Stimulated activated naive CD8-positive, alpha-beta T cell treated with anti-CD3 and anti-CD28 coated beads, Interleukin-15, amount 100 ng/mL, for 72 hours (primary cell): ENCODE data around the gene SHROOM4.

Experiments used
- ATAC-seq: fragments of 150-1000 bp; cut with Tn5 transposase; 2 replicates; pipeline ENCODE4 v1.10.0; 2021; ENCODE audit warnings: mild to moderate bottlenecking, moderate library complexity
- DNase-seq, 2 donors: peaks; one replicate each; pipeline ENCODE4 v3.0.0; 2021 to 2022
- H3K27ac Mint-ChIP-seq, 2 donors: one replicate each; pipeline ENCODE4 v1.8.0; 2022; ENCODE audit warnings: mild to moderate bottlenecking in 2 of 2, mixed read lengths in 2 of 2, moderate library complexity in 2 of 2
- H3K27me3 Mint-ChIP-seq: one replicate; pipeline ENCODE4 v1.8.0; 2022; ENCODE audit warnings: mixed read lengths
- H3K4me1 Mint-ChIP-seq: one replicate; pipeline ENCODE4 v1.8.0; 2022; ENCODE audit warnings: mild to moderate bottlenecking, mixed read lengths
- H3K4me3 Mint-ChIP-seq, 2 donors: one replicate each; pipeline ENCODE4 v1.8.0; 2022; ENCODE audit warnings: mild to moderate bottlenecking in 2 of 2, mixed read lengths in 2 of 2, moderate library complexity in 1 of 2
- H3K9me3 Mint-ChIP-seq, 2 donors: one replicate each; pipeline ENCODE4 v1.8.0; 2022; ENCODE audit warnings: mixed read lengths in 2 of 2

The SHROOM4 gene

DNA sequence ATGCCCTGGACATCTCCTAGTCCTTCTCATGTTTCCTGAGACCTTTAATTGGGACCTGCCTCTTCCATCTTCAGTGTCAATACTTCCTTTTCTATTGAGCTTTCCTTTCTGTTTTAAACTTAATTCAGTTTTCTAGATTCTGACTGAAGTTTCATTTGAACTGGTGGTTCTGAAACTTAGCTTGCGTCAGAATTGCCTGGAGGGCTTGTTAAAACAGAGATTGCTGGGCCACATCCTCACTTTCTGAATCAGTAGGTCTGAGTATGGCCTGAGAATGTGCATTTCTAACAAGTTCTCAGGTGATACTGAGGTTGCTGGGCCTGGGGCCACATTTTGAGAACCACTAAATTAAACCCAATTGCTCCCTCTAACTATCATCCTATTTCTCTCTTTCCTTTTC is 191.2 kb downstream of the SHROOM4 start:
- Mint-ChIP-seq H3K9me3 (no peaks in the 10 kb centered on the region), H3K4me3 (no peak overlapping the region), H3K4me1 (no peaks in the 10 kb centered on the region), H3K27ac (no peak overlapping the region), H3K27me3 (no peaks in the 10 kb centered on the region)
- ATAC-seq, result no peak
- no peak for DNase-seq

DNA sequence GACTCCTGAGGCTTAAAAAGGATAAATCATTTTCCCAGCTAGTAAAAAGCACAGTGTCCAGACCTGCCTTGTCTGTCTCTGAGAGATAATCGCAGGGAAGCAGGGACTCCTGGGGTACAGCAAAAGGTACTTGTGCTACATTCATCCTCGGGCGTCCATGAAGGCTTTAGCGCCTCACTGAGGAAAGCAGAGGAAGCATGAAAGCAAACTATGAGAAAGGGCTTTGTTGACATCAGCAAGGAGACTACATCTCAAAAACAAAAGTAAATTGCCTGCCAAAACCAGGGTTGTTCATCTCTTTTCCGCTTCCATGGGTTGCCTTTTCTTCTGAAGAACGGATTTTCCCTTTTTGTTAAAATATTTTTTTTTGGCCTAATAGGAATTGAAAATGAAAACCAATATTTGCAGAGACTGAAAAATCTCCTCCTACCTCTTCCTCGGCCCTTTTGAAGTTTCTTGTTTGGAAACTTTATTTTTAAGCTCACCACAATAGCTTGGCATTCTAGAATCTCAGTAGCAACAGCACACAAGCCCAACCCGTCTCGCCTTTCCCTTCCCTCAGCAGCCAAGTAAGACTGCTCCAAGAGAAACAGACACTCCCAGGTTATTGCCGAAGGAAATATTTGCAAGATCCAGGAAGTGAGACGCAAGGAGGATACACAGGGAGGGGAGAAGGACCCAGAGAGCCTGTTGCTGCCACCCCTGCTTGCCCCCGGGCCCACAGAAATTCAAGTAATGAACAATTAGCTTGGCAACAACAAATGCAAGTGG is 195.0 kb downstream of the SHROOM4 start:
- no peaks in the 10 kb centered on the region for H3K4me1 Mint-ChIP-seq
- no peaks in the 10 kb centered on the region for H3K9me3 Mint-ChIP-seq
- H3K27ac Mint-ChIP-seq, result no peak overlapping the region
- no peak for ATAC-seq
- DNase-seq, result no peak
- H3K4me3 Mint-ChIP-seq, result no peak overlapping the region
- H3K27me3 Mint-ChIP-seq, result no peaks in the 10 kb centered on the region

DNA sequence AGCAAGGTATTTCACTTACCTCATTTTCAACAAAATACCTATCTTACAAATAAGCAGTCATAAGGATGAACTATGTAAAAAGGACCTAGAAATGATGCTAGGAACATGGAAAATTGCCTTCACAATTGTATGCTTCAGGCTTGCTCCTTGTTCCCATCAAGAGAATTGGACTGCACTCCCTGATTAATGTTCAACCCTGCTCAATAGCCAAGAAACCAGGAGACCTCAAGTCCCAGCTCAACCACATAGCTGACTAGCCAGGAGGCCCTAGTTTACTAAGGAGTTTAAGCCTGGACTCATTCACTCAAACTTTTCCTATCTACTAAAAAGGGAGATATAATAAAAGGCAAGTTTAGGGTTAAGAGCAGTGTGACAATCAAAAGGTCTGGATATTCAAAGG is 196.8 kb downstream of the SHROOM4 start:
- no peak for ATAC-seq
- Mint-ChIP-seq H3K27me3 (peaks cover 6% of the 10 kb centered on the region), H3K27ac (no peak overlapping the region), H3K9me3 (no peaks in the 10 kb centered on the region), H3K4me1 (no peaks in the 10 kb centered on the region), H3K4me3 (no peak overlapping the region)
- DNase-seq, result no peak

DNA sequence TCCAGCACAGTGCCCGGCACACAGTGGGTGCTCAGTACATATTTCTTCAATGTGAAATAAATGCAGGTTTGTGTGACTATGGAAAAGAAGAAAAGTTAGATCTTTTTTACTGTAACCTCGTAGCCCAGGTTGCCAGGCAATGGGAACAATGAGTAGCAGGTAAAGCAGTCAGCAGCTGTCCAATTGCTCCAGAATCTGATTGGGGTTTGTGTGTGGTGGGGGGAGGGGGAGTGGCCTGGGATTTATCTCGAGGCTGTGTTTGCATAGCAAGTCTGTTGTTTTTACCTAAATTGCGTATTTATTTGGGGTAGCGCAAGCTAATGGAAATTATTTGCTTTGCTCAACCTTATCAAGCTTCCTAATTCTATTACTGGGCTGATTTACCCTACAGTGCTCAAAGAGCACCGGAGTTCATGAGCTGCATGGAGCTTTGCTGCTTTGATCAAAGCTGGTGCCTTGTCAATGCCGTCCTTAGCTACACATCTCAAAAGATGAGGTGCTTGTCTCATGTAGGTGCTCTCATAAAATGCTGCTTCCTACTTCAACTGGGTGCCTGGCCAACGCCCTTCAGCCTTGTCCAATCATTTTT is 198.3 kb downstream of the SHROOM4 start:
- Mint-ChIP-seq H3K27me3 (peaks cover 6% of the 10 kb centered on the region), H3K9me3 (no peaks in the 10 kb centered on the region), H3K27ac (no peak overlapping the region), H3K4me3 (no peak overlapping the region), H3K4me1 (no peaks in the 10 kb centered on the region)
- no peak for DNase-seq
- no peak for ATAC-seq

DNA sequence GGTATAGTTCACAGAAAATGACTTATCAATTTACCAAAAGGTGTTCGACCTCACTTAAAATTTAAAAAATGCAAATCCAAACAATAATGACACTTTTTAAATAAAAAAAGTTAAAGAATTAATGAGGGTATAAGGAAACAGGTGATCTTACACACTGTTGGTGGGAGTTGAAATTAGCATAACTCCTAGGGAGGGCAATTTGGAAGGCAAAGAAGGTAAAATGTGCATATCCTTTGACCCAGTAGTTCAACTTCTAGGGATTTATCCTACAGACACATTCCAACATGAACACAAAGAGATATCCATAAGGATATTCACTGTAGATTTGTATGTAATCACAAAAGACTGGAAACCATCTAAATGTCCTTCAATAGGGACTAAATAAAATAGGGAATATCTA is 199.5 kb downstream of the SHROOM4 start:
- Mint-ChIP-seq H3K4me3 (no peak overlapping the region), H3K4me1 (no peaks in the 10 kb centered on the region), H3K27me3 (peaks cover 6% of the 10 kb centered on the region), H3K9me3 (no peaks in the 10 kb centered on the region), H3K27ac (no peak overlapping the region)
- ATAC-seq, result no peak
- DNase-seq, result no peak

DNA sequence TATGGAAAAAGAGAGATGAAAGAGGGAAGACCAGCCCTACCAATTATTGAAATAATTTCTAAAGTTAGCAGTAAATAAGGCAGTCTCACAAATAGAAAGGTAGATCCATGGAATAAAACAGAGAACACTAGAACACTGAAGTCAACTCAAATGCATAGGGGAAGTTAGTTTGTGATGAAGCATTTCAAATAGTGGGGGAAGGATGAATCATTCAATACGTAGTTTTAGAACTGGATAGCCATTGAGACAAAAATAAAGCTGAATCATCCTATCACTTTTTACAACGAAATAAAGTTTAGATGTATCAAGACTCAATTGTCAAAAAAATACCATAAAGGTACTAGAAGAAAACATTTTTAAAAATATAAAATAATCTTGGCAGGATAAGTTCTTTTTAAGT is 200.1 kb downstream of the SHROOM4 start:
- DNase-seq, result no peak
- no peaks in the 10 kb centered on the region for H3K9me3 Mint-ChIP-seq
- peaks cover 6% of the 10 kb centered on the region for H3K27me3 Mint-ChIP-seq
- H3K4me1 Mint-ChIP-seq, result no peaks in the 10 kb centered on the region
- no peak overlapping the region for H3K4me3 Mint-ChIP-seq
- no peak for ATAC-seq
- H3K27ac Mint-ChIP-seq, result no peak overlapping the region

DNA sequence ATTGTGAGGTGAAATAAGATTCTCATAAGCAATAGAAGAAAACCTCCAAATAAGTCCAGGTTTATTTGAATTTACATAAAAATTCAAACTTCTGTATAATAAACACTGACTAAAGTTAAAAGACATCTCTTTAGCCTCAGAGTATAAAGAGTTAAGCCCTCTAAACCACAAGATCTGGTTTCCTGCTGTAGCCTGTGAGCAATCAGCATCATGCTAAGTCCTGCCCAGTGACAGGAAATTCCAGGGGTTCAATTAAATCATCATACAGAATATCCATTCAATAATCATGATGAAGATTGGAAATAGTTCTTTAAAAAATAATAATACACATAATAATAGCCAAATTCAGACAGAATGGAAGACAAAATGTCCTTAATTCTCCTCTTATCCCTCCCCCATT is 204.2 kb downstream of the SHROOM4 start:
- Mint-ChIP-seq H3K9me3 (no peaks in the 10 kb centered on the region), H3K27me3 (peaks cover 6% of the 10 kb centered on the region), H3K27ac (no peak overlapping the region), H3K4me3 (no peak overlapping the region), H3K4me1 (no peaks in the 10 kb centered on the region)
- ATAC-seq, result no peak
- DNase-seq, result no peak

DNA sequence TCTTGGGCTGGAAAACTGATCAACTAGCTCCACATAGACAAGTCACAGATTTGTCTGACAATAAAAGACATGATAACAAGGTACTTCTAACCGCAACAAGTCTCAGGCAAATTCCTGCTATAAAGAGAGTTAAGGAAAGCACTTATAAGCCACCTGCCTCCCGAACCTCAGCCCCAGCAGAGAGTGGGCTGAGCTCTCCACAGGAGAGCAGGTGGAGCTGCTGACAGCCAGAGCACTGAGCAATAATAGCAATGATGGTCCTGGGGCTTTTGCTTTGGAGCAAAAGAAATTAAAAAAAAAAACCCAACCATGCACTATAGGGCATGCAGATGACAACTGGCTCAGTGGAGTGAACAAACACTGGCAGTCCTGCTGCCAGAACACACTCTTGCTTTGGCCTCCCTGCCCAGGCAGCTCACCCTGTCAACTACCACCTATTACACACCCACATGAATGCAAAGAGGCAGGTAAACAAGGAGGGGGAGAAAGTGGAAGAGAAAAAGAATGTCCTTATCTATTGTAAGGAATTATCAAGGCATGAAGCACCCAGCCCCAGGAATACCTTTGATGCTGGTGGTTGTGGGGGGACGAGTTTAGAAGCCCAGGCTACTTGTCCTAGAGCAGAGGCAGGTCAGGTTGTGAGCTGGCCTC is 207.6 kb downstream of the SHROOM4 start:
- Mint-ChIP-seq H3K27me3 (no peaks in the 10 kb centered on the region), H3K27ac (no peak overlapping the region)

DNA sequence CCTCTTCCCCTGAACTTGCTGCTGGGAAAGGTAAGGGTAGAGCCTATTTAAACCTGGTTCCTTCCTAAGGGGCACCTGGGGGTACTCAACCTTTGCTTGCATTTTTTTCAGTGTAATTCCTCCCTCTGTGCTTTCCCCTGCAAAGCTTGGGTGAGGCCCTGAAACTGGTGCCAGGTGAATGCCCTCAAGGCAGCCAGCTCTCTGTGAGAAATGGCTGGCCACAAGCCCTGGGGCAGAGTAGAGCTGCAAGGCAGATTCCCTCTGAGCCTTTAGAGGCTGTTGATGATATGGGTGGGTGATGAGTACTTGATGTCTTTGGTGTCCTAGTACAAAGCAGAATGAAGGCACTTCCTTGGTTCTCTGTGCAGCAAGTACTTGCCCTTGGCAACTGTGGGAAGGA is 217.9 kb downstream of the SHROOM4 start:
- no peak overlapping the region for H3K4me3 Mint-ChIP-seq
- no peaks in the 10 kb centered on the region for H3K27me3 Mint-ChIP-seq
- ATAC-seq, result no peak
- no peaks in the 10 kb centered on the region for H3K4me1 Mint-ChIP-seq
- H3K27ac Mint-ChIP-seq, result no peak overlapping the region
- no peak for DNase-seq
- H3K9me3 Mint-ChIP-seq, result no peaks in the 10 kb centered on the region

More for the DNA sequence above, 207.6 kb downstream of the SHROOM4 start:
- Mint-ChIP-seq H3K4me3 (no peak overlapping the region), H3K4me1 (no peaks in the 10 kb centered on the region), H3K9me3 (no peaks in the 10 kb centered on the region)
- ATAC-seq, result no peak
- no peak for DNase-seq

DNA sequence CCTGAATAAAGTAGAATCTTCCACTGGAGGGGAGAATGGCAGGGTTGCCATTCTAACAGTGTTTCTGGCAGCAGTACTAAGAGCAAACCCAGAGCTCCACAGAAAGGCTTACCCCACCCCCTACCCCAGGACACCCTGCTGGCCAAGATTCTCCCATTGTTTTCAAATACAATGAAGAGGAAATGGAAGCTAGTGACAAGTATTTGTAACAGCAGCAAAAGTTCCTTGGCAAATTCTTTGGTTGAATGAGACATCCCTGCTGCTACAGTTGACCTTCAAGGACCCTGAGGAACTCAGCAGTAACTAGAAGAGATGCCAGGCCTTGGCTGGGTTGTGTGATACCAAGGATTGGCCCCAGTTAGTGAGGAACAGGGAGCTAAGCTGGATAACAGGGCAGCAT is 219.2 kb downstream of the SHROOM4 start:
- Mint-ChIP-seq H3K4me3 (no peak overlapping the region), H3K27me3 (no peaks in the 10 kb centered on the region), H3K4me1 (no peaks in the 10 kb centered on the region), H3K27ac (no peak overlapping the region), H3K9me3 (no peaks in the 10 kb centered on the region)
- DNase-seq, result no peak
- no peak for ATAC-seq

DNA sequence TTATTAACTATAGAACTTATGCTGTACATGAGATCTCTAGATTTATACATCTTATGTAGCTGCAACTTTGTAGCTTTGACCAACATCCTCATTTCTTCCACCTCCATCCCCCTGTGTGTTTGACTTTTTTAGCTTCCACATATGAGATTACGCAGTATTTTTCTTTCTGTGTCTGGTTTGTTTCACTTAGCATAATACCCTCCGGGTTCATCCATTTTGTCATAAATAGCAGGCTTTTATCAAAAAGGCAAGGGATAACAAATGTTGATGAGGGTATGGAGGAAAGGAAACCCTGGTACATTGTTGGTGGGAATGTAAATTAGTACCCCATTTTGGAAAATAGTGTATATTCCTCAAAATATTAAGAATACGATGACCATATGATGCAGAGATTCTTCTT is 227.0 kb downstream of the SHROOM4 start:
- Mint-ChIP-seq H3K27me3 (no peaks in the 10 kb centered on the region), H3K27ac (no peak overlapping the region), H3K4me3 (no peak overlapping the region), H3K4me1 (no peaks in the 10 kb centered on the region), H3K9me3 (no peaks in the 10 kb centered on the region)
- DNase-seq (no peak), ATAC-seq (no peak)

DNA sequence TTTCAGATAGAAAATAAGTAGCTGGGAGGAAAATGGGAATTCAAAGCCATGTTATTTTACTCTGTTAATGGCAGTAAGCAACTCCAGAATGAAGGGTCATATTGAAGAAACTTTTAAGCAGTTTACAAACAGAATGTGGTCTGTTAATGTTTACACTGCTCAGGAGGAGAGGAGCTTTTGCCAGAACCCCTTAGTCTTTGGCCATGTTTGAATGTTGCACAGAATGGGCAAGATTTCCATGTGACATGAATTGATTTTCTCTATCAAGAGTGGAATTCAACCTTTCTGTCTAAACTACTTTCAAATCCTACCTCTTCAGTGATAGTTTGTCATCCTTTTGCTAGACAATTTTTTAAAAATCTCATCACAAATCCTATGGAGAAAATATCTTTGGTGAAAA is 227.6 kb downstream of the SHROOM4 start:
- no peaks in the 10 kb centered on the region for H3K9me3 Mint-ChIP-seq
- DNase-seq (no peak), ATAC-seq (no peak)
- no peaks in the 10 kb centered on the region for H3K4me1 Mint-ChIP-seq
- H3K27ac Mint-ChIP-seq, result no peak overlapping the region
- H3K27me3 Mint-ChIP-seq, result no peaks in the 10 kb centered on the region
- no peak overlapping the region for H3K4me3 Mint-ChIP-seq

DNA sequence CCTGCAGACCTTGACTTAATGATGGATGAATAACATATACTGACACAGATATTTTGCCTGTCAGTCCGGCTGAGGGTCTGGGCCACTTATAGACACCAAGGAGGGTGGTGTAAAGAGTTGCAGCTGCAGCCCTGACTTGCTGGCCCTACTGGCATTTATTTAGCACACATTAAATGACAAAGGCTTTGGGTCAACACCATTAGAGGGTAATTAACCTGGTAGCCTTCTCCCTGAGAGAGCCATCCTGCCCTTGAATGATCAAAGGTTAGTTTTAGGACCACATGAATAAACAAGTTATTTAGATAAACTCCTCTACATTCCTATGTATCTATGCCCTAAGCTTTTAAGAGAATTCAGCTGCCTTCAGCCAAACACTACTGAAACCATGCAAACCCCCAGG is 232.6 kb downstream of the SHROOM4 start:
- H3K9me3 Mint-ChIP-seq, result no peaks in the 10 kb centered on the region
- H3K4me1 Mint-ChIP-seq, result no peaks in the 10 kb centered on the region
- no peak for ATAC-seq
- no peak for DNase-seq
- no peak overlapping the region for H3K4me3 Mint-ChIP-seq
- no peaks in the 10 kb centered on the region for H3K27me3 Mint-ChIP-seq
- H3K27ac Mint-ChIP-seq, result no peak overlapping the region

DNA sequence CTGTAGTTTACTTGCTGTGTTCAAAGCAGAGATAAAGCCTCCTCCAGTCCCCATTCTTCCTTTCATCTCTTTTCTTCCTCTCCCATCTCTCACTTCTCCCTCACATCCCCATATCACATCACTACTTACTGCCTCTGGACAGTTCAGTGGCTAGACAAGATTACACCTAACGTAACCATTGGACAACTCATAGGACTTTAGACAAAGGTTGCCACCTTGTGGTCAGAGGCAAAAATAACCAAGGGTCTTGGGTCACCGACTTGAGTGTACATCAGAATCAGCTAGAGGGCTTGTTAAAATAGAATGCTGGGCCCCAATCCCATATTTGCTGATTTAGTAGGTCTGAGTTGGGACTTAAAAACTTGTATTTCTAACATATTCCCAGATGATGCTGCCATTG is 234.0 kb downstream of the SHROOM4 start:
- H3K27me3 Mint-ChIP-seq, result no peaks in the 10 kb centered on the region
- H3K9me3 Mint-ChIP-seq, result no peaks in the 10 kb centered on the region
- ATAC-seq, result peak; percentile 49
- H3K4me1 Mint-ChIP-seq, result no peaks in the 10 kb centered on the region
- H3K4me3 Mint-ChIP-seq, result no peak overlapping the region
- H3K27ac Mint-ChIP-seq, result no peak overlapping the region
- DNase-seq, result peak; percentile 4 to 23

DNA sequence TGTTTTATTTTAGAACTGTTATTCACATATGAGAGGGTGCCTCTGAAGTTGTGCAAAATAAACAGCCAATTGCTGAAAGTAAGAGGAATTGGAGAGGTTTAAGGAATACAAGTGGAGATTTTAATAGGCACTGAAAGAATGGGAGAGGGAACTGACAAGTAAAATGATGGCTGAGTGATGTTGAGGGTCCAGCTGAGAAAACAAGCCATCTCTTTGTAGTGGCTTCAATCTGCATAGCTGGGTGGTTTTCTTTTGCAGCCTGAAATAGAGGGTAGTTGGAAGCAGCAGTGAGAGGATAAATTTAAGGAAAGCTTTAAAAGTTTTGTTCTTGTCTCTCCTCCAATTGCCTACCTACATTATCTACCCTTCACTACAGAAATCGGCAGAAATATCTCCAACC is 236.7 kb downstream of the SHROOM4 start:
- no peak overlapping the region for H3K4me3 Mint-ChIP-seq
- no peaks in the 10 kb centered on the region for H3K4me1 Mint-ChIP-seq
- ATAC-seq, result no peak
- no peak for DNase-seq
- no peaks in the 10 kb centered on the region for H3K27me3 Mint-ChIP-seq
- H3K27ac Mint-ChIP-seq, result no peak overlapping the region
- H3K9me3 Mint-ChIP-seq, result no peaks in the 10 kb centered on the region

DNA sequence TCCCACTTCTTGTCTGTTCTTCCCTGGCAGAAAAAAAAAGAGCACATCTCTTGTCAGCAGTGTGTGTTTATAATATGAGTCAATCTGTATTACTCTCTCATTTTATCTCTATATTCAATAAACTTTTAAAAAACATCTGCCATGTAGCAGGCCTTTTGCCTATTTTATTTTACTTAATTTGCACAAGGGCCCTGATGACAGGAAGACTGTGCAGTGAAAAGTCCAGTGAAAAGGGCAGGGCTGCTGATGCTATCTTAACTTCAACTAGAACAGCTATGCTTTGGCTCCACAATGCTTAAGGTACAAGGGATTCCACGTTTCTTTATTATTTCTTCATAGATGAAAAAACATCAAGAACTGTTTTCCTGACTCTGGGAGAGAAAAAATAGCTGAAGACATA is 246.4 kb downstream of the SHROOM4 start:
- Mint-ChIP-seq H3K4me1 (no peaks in the 10 kb centered on the region), H3K4me3 (no peak overlapping the region), H3K27ac (no peak overlapping the region), H3K9me3 (no peaks in the 10 kb centered on the region), H3K27me3 (no peaks in the 10 kb centered on the region)
- no peak for DNase-seq
- ATAC-seq, result no peak
